ENCODE measurements around the gene GCGR.

GCGR gene

DNA sequence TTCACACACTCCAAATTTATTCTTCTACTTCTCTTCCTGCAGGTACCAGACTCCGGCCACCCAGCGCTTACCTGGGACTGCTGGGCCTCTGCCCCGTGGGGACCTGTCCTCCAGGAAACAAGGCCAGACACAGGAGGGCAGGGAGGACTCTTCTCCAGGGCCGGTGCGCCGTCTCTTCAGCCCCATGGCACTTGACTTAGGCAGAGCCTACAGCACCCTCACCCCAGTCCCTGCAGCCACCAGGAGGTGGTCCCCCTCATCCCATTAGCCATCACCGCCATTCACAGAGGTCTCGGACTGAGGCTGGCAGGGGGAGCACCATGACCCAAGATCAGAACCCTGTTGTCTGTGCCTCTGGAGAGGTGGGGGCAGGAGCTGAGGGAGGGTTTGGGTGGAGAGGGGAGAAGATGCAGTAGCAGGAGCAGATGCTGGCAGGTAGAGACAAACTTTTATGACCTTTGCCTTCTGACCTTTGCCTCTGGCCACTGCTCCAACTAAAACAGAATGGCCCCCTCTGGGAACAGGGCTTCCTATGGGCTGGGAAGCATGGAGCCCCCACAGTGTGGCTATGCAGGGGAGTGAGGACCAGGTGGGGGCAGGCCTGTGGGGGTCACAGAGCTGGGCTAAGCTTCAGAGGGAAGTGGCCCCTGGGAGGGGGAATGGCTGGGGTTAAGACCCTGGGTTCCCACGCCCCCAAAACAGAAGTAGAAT is 1.7 kb upstream of the GCGR start:
- H3K9me3 ChIP-seq (ENCODE audit: severe bottlenecking), result peaks cover 13% of the 10 kb centered on the region
- no peak overlapping the region for H3K27ac ChIP-seq
- H3K4me3 ChIP-seq (ENCODE audit: low read depth, low read length), result no peak overlapping the region
- TF ChIP-seq, protein P1, sequence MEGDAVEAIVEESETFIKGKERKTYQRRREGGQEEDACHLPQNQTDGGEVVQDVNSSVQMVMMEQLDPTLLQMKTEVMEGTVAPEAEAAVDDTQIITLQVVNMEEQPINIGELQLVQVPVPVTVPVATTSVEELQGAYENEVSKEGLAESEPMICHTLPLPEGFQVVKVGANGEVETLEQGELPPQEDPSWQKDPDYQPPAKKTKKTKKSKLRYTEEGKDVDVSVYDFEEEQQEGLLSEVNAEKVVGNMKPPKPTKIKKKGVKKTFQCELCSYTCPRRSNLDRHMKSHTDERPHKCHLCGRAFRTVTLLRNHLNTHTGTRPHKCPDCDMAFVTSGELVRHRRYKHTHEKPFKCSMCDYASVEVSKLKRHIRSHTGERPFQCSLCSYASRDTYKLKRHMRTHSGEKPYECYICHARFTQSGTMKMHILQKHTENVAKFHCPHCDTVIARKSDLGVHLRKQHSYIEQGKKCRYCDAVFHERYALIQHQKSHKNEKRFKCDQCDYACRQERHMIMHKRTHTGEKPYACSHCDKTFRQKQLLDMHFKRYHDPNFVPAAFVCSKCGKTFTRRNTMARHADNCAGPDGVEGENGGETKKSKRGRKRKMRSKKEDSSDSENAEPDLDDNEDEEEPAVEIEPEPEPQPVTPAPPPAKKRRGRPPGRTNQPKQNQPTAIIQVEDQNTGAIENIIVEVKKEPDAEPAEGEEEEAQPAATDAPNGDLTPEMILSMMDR (IDR thresholded peaks at IDR 0.05; ENCODE audit: low read depth, low read length), result no peak
- no peaks in the 10 kb centered on the region for H3K36me3 ChIP-seq
- H3K27me3 ChIP-seq (ENCODE audit: insufficient read depth, low read depth, severe bottlenecking), result peaks cover 5% of the 10 kb centered on the region
- no peak for DNase-seq

GRCh38 chr17:81802856-81803643 is 900 bp upstream of the GCGR start:
- no peak for DNase-seq
- TF ChIP-seq, protein P1 (IDR thresholded peaks at IDR 0.05; ENCODE audit: low read depth, low read length), result no peak
- H3K4me3 ChIP-seq (ENCODE audit: low read depth, low read length), result peak overlapping the region; percentile 37
- H3K27me3 ChIP-seq (ENCODE audit: insufficient read depth, low read depth, severe bottlenecking), result peaks cover 5% of the 10 kb centered on the region
- H3K36me3 ChIP-seq, result no peaks in the 10 kb centered on the region
- H3K27ac ChIP-seq, result no peak overlapping the region
- H3K9me3 ChIP-seq (ENCODE audit: severe bottlenecking), result peaks cover 13% of the 10 kb centered on the region

GRCh38 chr17:81804559-81805399 is 829 bp downstream of the GCGR start:
- Histone ChIP-seq H3K9me3 (ENCODE audit: severe bottlenecking) (peaks cover 14% of the 10 kb centered on the region), H3K27ac (no peak overlapping the region), H3K36me3 (no peaks in the 10 kb centered on the region), H3K27me3 (ENCODE audit: insufficient read depth, low read depth, severe bottlenecking) (peaks cover 5% of the 10 kb centered on the region), H3K4me3 (ENCODE audit: low read depth, low read length) (no peak overlapping the region)
- no peak for DNase-seq
- TF ChIP-seq, protein P1 (IDR thresholded peaks at IDR 0.05; ENCODE audit: low read depth, low read length), result no peak

DNA sequence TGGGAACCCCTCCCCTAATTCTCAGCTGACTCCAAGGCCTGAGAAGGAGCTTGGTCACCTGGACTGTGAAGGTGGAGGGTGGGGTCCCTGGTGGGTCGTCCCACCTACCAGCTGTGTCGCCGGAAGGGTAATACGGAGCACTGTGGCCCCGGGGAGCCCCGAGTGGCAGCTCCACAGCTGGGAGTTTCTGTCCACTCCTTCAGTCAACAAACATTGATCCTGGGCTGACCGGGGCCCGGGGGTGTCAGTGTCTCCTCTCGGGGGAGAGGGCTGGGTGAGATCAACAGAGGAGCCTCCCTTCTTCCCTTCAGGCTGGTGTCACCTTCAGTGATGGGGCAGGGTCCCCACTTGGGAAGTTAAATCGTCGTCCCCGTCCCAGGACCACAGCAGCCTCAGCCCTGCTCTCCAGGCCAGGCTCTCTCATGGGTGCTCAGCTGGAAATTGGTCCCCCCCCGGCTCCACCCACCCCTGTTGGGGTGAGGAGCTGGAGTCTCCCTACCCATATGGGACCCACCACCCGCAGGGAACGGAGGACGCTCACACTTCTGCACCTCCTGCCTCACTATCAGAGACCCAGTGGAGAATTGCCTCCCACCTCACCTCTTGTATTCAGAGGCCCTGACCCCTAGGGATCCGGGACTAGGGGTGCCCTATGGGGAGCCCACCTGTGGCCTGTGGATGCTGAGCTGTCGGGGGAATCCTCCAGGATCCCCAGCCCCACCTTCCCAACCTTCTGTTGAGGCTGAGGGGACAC is 1.9 kb downstream of the GCGR start:
- peaks cover 13% of the 10 kb centered on the region for H3K9me3 ChIP-seq (ENCODE audit: severe bottlenecking)
- TF ChIP-seq, protein P1 (IDR thresholded peaks at IDR 0.05; ENCODE audit: low read depth, low read length), result no peak
- H3K4me3 ChIP-seq (ENCODE audit: low read depth, low read length), result no peak overlapping the region
- peak; percentile 20 for DNase-seq
- peaks cover 5% of the 10 kb centered on the region for H3K27me3 ChIP-seq (ENCODE audit: insufficient read depth, low read depth, severe bottlenecking)
- H3K36me3 ChIP-seq, result no peaks in the 10 kb centered on the region
- no peak overlapping the region; the same call in 1 of the 2 replicates for H3K27ac ChIP-seq

DNA sequence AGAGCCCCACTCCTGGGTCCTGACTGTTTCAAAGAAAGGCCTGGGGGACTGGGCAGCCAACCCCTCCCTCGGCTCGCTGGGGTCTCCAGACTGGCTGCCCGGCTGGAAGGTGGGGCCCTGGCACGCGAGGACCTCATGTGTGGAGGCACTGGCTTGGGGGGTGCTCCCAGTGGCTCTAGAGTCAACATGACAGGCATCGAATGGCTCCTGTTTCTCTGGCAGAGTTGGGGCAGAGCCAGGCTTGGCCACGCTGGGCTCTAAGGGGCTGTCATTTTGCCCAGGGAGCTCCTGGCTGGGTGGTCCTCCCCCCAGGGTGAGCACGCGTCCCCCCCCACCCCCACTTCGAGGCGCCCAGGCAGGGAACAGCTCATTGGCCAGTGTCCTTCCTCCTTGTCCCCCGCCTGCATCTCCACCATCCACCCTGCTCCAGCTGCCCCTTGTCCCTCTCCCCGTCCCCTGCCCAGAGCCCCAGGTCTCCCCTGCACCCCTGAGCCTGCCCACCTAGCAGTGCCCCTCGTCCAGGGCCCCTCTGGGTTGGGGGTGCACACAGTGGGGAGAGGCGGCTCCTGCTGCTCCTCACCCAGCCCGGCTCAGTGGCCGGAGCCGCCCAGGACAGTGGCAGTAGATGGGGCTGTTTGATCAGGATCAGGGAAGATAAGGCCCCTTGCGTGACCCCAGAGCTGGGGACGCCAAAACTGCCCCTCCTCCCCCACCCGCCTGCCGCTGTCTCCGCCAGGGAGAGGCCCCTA is 2.7 kb downstream of the GCGR start:
- peak; percentile 90 for DNase-seq
- TF ChIP-seq, protein P1 (IDR thresholded peaks at IDR 0.05; ENCODE audit: low read depth, low read length), result peak; percentile 67
- no peak overlapping the region for H3K4me3 ChIP-seq (ENCODE audit: low read depth, low read length)
- H3K27ac ChIP-seq, result no peak overlapping the region; the same call in 1 of the 2 replicates
- H3K36me3 ChIP-seq, result no peaks in the 10 kb centered on the region
- H3K27me3 ChIP-seq (ENCODE audit: insufficient read depth, low read depth, severe bottlenecking), result peaks cover 5% of the 10 kb centered on the region
- peaks cover 9% of the 10 kb centered on the region for H3K9me3 ChIP-seq (ENCODE audit: severe bottlenecking)
